Stimulated activated CD4-positive, alpha-beta T cell treated with anti-CD3 and anti-CD28 coated beads, TNF-alpha, amount 100 ng/mL, for 4 hours (primary cell): ENCODE results near the gene C1QTNF6.
"Not testable (repeated sequence)": the region's sequence is repeated elsewhere in the genome, so short reads cannot be mapped to it uniquely, and the experiment has no call there.

Source experiments
- DNase-seq, 3 experiments: peaks; one replicate each; pipeline ENCODE4 v3.0.0-alpha.2; 2020; ENCODE audit warnings: low read depth in 3 of 3

C1QTNF6 gene

GRCh38 chr22:37206841-37207821 is 19.1 kb upstream of the C1QTNF6 start:
- DNase-seq = no peak

DNA sequence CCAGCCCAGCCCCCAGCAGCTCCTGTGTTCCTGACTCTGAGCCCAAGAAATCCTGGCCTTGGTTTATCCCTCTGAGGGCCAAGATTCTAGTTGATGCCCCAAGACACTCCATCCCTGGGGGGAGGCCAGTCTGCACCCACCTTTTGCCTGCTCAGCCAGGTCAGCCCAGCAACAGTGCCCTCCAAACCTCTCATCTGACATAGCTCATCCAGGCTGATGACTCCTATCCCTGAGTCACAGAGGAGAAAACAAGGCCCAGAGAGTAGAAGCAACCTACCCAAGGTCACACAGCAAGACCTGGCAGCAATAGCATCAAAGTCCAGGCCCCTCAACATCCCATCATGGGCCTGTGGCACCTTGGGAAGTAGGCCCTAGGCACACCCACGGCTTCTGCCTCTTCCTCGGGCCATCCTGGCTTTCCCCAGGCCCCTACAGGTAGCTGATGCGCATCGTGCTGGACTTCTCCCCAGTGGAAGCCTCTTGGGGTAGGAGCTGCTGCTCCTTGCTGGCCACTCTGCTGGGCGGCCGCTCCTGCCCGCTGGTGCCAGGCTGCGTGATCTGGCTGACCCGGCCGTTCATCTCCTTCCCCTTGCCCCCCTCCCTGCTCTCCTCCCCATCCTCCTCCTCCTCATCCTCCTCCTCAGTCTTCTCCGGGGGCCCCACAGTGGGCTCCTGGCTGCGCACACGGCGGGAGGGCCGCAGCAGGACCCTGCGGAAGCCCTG is 18.2 kb upstream of the C1QTNF6 start:
- no peak for DNase-seq

- no peak for DNase-seq
These were observed 17.0 kb upstream of the C1QTNF6 start for GRCh38 chr22:37205046-37205445.

GRCh38 chr22:37204045-37204655 is 16.1 kb upstream of the C1QTNF6 start:
- no peak for DNase-seq

DNA sequence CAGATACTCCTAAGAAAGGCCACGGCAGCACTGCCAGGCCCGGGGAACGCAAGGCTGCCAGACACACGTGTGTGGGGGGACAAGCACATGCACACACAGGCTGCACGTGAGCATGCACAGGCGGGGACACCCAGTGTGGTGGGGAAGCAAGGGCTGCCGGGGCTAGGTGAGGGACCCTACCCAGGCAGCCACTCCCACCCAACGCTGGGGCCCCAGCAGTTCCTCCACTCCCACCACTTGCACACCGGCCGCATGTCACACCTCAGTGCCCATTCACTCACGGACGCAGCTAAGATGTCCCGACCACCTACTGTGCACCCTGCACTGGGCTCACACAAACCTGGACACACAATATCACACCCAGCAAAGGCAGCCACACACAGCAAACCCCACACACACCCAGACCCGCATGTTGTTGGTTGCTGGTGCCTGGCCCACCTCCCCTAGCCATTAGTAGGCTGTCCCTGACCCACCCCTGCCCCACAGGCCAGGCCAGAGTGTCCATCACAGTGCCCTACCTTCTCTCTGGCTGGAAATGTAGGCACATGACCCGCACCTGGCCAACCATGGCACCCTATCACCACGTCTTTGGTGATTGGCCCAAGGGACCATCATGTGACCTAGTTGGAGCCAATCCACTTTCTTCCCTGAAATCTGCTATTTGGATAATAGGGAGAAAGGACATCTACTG is 15.5 kb upstream of the C1QTNF6 start:
- DNase-seq = no peak

DNA sequence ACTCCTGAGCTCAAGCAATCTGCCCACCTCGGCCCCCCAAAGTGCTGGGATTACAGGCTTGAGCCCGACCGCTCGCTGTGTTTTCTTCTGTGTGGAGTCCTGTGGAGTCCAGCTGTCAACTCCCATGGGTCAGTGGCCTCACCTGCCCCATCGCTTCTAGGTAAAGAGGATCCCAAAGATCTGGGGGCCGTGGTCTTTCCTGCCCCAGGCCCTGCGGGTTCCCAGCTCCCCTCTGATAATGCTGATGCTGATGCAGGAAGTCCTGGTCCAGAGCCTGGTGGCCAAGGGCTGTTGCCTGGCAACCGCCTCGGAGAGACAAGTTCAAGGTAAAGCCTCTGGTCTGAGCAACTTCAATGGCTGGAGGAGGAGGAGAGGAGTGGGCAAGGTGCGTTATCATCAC is 14.7 kb upstream of the C1QTNF6 start:
- no peak for DNase-seq

GRCh38 chr22:37202001-37202555 is 14.0 kb upstream of the C1QTNF6 start:
- DNase-seq = no peak

GRCh38 chr22:37201443-37201820 is 13.4 kb upstream of the C1QTNF6 start:
- DNase-seq = not testable (repeated sequence)

GRCh38 chr22:37199760-37200108 is 11.7 kb upstream of the C1QTNF6 start:
- no peak for DNase-seq

- peak; percentile 97 to 99 (median 99) for DNase-seq
These were observed 11.2 kb upstream of the C1QTNF6 start for GRCh38 chr22:37199103-37199759.

- DNase-seq = peak; percentile 86 to 96 (median 87)
These were observed 10.4 kb upstream of the C1QTNF6 start for GRCh38 chr22:37198258-37199102.

- DNase-seq = no peak
These were observed 9.6 kb upstream of the C1QTNF6 start for GRCh38 chr22:37197451-37198257.

DNA sequence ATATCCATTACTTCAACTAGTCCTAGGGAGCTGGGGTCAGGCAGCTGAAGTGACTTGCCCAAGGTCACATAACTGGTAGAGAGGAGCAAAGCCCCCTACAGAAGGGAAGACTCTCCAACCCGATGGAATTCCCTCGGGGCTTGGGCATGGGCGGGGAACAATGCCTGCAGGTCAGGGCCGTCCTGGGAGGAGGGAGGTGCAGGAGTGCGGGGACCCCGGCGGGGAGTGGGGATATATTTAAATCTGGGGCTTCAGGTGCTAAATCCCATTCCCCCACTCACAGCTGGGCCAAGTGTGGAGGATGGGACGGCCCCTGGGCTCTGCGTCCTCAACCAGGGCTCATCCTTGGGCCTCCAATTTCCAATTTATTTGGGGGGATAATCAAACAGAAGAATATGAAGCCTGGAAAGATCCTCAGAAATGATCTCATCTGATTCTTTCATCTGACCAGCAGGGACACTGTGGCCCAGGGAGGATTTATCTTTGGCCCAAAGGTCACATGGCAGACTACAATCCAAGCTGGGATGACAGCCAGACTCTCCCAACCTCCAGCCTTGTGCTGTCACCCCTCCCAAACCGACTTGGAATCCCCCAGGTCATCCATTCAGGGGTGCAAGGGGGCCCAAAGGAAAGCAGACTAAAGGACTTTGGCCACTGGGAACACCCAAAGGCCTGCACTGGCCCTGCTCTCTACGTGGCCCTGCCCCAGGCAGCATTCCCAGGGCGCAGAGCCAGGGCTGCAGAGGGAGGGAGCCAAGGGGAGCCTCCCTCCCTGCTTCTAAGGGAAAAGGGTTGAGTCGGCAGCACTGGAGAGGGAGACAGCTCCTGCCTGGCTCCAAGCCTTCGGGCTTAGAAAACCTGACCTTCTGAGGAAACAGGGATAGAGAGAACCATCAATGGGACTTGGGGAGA is 8.7 kb upstream of the C1QTNF6 start:
- no peak for DNase-seq

GRCh38 chr22:37195921-37196320 is 7.9 kb upstream of the C1QTNF6 start:
- no peak for DNase-seq

GRCh38 chr22:37194750-37195149 is 6.7 kb upstream of the C1QTNF6 start:
- no peak for DNase-seq

DNA sequence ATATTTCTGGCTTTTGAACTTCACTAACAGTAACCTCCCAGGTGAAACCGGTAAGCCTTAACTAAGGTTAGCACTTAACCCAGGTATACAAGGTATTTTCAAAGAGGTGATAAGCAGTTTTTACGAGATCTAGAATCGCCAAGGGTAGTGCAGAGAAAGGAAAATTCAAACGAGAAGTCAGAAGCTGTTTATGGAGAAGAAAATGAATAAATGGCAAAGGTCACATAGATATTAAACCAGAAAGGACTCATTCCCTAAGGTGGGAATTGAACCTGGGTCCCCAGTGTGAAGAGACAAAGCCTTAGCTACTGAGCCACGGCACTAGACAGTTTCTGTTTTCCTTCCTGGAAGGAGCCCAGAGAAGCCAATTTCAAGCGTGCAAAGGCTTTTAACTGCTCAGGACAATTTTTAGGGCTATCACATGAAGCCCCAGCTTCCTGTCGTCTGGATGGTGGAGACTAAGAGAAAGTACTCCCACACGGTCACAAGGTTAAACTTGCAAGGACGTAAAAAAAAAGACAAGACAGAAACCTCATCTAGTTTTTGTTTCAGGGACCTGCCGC is 5.7 kb upstream of the C1QTNF6 start:
- DNase-seq = no peak

DNA sequence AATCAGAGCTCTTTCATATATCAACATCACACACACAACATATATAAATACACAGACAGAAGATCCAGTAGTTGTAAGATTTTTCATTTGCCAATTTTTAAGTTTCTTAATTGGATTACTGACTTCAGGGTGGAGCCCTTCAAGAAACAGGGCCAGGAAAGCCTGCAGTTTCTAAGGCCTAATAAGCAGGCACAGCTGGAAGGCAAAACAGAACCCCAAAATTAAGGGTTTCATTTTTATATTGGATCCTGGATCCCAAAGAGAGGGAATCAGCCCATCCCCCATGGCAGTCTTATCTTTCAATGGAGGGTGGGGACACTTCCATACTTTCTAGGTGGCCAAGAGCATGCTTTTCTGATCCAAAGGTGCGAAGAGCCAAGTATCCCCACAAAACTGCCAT is 4.7 kb upstream of the C1QTNF6 start:
- no peak for DNase-seq

DNA sequence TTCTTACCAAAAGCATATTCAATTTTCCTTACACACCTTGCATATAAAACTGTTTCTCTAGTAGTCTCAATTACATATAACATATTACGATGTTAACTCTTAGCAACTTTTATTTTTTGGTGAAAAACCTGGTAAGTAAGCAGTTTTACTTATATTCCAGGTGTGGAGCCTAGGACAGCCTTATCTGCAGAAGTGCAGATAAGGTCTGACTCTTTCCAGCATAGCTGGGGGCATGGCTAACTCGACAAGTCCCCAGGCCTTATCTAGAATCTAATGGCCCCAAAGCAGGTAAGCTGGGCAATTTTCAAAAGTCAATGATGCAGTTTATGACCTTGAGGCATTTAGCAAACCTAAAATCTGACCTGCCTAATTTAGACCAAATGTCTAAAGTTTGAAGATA is 4.2 kb upstream of the C1QTNF6 start:
- DNase-seq = no peak
